Kidney epithelial cell (primary cell): ENCODE results near the gene RANBP10. TPM values are rescaled to one million over a fixed set of nuclear protein-coding genes. Genes with fewer than 3 reads are reported as not detected.

ENCODE experiments used
- DNase-seq: peaks from one replicate; pipeline ENCODE4 v3.0.0-alpha.2; 2010; ENCODE audit warnings: low read depth
- H3K27me3 ChIP-seq: 2 replicates; pipeline ENCODE4 v1.6.0; 2011; ENCODE audit warnings: low read length; ENCODE audit not compliant: control insufficient read depth, insufficient read depth
- H3K36me3 ChIP-seq: 2 replicates; pipeline ENCODE4 v1.5.1; 2011; ENCODE audit warnings: low read length; ENCODE audit not compliant: control insufficient read depth, insufficient read depth
- H3K4me3 ChIP-seq: 2 replicates; pipeline ENCODE4 v1.5.1; 2011; ENCODE audit warnings: low read depth, mild to moderate bottlenecking, control low read depth, low read length
- total RNA-seq: library from RNA; depleted of rRNA; stranded (reverse); fragments of >200 nt; gene quantifications from 2 replicates; pipeline ENCODE4 v1.2.3, GENCODE V29; 2015
- TF ChIP-seq, protein P1 (sequence below): IDR thresholded peaks from 2 replicates; pipeline ENCODE4 v1.5.1; 2011; ENCODE audit warnings: mild to moderate bottlenecking, moderate library complexity, low read length, control low read depth, inconsistent platforms; ENCODE audit not compliant: insufficient read depth, poor library complexity, severe bottlenecking

Gene RANBP10
- total RNA-seq, 1 donor from 2014 or later: 12.5 TPM

DNA sequence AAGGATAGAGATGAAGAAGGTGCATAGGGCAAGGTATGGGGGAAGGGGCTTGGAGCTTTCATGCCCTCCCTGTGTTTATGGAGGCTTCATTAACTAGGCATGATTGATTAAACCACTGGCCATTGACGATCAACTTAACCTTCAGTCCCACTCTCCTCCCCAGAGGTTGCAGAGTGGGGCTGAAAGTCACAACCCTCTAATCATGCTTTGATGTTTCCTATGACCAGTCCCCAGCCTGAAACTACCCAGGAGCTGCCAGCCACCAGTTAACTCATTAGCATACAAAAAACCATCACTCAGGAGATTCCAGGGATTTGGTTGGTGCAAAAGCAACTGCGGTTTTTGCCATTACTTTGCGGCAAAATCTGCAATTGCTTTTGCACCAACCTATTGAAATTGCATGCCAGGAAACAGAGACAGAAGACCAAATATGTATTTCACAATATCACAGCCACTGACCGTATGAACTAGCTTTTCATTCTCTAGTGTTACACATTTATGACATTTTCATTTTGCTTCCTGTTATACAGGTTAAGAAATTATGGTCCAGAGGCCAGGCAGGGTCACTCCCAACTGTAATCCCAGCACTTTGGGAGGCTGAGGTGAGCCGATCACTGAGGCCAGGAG lies 92.6 kb downstream of the RANBP10 start:
- Histone ChIP-seq H3K36me3 (no peaks in the 10 kb centered on the region), H3K27me3 (no peaks in the 10 kb centered on the region), H3K4me3 (no peak overlapping the region)
- TF ChIP-seq, protein P1, sequence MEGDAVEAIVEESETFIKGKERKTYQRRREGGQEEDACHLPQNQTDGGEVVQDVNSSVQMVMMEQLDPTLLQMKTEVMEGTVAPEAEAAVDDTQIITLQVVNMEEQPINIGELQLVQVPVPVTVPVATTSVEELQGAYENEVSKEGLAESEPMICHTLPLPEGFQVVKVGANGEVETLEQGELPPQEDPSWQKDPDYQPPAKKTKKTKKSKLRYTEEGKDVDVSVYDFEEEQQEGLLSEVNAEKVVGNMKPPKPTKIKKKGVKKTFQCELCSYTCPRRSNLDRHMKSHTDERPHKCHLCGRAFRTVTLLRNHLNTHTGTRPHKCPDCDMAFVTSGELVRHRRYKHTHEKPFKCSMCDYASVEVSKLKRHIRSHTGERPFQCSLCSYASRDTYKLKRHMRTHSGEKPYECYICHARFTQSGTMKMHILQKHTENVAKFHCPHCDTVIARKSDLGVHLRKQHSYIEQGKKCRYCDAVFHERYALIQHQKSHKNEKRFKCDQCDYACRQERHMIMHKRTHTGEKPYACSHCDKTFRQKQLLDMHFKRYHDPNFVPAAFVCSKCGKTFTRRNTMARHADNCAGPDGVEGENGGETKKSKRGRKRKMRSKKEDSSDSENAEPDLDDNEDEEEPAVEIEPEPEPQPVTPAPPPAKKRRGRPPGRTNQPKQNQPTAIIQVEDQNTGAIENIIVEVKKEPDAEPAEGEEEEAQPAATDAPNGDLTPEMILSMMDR: no peak
- no peak for DNase-seq

- TF ChIP-seq, protein P1: no peak
- Histone ChIP-seq H3K36me3 (no peaks in the 10 kb centered on the region), H3K4me3 (no peak overlapping the region), H3K27me3 (no peaks in the 10 kb centered on the region)
- DNase-seq: no peak
Measured at GRCh38 chr16:67710607-67711006, 95.8 kb downstream of the RANBP10 start.

GRCh38 chr16:67709050-67709449 lies 97.3 kb downstream of the RANBP10 start:
- TF ChIP-seq, protein P1: no peak
- H3K27me3 ChIP-seq: no peaks in the 10 kb centered on the region
- H3K4me3 ChIP-seq: no peak overlapping the region
- DNase-seq: no peak
- no peaks in the 10 kb centered on the region for H3K36me3 ChIP-seq

DNA sequence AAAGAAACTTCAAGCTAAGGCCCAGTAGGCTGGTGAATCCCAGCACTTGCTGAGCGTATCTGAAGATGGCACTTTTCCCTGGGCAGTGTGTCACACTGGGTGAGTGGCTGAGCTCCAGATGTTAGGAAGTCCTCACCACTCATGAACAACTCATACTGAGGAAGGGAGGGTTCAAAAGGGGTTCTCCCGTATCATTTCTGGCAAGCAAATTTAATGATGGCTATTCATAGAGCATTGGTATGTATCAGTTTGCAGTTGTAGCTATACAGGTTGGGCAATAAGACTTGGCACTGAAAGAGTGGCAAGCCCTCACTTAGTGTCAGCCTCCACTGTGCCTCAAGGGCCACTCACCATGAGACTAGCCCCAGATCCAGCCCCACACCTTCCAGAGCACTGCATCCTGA lies 98.0 kb downstream of the RANBP10 start:
- no peaks in the 10 kb centered on the region for H3K36me3 ChIP-seq
- DNase-seq: no peak
- TF ChIP-seq, protein P1: no peak

DNA sequence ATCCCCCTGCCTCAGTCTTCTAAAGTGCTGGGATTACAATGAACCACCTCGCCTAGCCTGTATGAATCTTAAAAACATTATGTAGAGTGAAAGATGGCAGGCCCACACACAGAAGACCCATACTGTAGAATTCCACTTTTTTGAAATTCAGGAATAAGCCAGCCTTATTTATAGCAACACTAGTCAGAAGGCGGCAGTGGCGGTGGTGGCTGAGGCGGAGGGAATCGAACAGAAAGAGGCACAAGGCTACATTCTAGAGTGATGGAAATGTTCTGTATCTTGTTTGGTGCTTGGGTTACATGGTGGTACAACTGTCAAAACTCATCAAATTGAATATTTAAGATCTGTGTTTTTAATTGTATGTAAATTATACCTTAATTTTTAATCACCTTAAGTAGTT lies 98.6 kb downstream of the RANBP10 start:
- no peak overlapping the region for H3K4me3 ChIP-seq
- H3K36me3 ChIP-seq: no peaks in the 10 kb centered on the region
- no peak for DNase-seq
- TF ChIP-seq, protein P1: no peak
- H3K27me3 ChIP-seq: no peaks in the 10 kb centered on the region

More for the DNA sequence above, 98.0 kb downstream of the RANBP10 start:
- Histone ChIP-seq H3K4me3 (no peak overlapping the region), H3K27me3 (no peaks in the 10 kb centered on the region)

- no peak for DNase-seq
- TF ChIP-seq, protein P1: no peak
- no peaks in the 10 kb centered on the region for H3K36me3 ChIP-seq
- no peaks in the 10 kb centered on the region for H3K27me3 ChIP-seq
- no peak overlapping the region for H3K4me3 ChIP-seq
Measured at GRCh38 chr16:67707210-67707609, 99.2 kb downstream of the RANBP10 start.
